Activated CD8-positive, alpha-beta memory T cell treated with anti-CD3 and anti-CD28 coated beads for 36 hours (primary cell): Measurements from ENCODE around the gene RHOBTB3. TPM values are rescaled to one million over a fixed set of nuclear protein-coding genes. Genes with fewer than 3 reads are reported as not detected.
"Not testable (repeated sequence)": the region's sequence is repeated elsewhere in the genome, so short reads cannot be mapped to it uniquely, and the experiment has no call there.

Source experiments
- CTCF ChIA-PET: fragments of 350-600 bp; sonication (Branson Sonifier 250); formaldehyde crosslinking; loops from one replicate; lab custom pipeline; 2021; ENCODE audit warnings: antibody characterized with exemption; lab: Charles Lee
- POLR2A ChIA-PET: fragments of 350-600 bp; sonication (Branson Sonifier 250); formaldehyde crosslinking; loops from one replicate; lab custom pipeline; 2021; ENCODE audit warnings: antibody characterized with exemption; lab: Charles Lee
- total RNA-seq, 2 experiments: library from RNA; stranded (reverse); gene quantifications; one replicate each; pipeline ENCODE4 v1.2.3, GENCODE V29; 2021

RHOBTB3 gene
- under 1 TPM; 0.40 to 0.67 TPM for total RNA-seq

GRCh38 chr5:95730730-95731570 lies at the start of gene RHOBTB3:
TSS of gene RHOBTB3 (plus strand) at chr5:95731336. CDS start at chr5:95731683, 347 bp downstream.
- POLR2A ChIA-PET = interaction anchor here (1.2 kb wide), 1 partner anchor 12 kb away, joined by 3 read pairs; no protein-coding TSS in a partner anchor
- CTCF ChIA-PET = interaction anchor here (0.8 kb wide), 1 partner anchor 701 kb away, joined by 3 read pairs; no protein-coding TSS in a partner anchor

- POLR2A ChIA-PET = no interaction called here
- CTCF ChIA-PET = no interaction called here
These were observed 48.2 kb upstream of the RHOBTB3 start, which contains the start of gene SPATA9 for GRCh38 chr5:95682891-95683290. TSS of gene SPATA9 (minus strand) at chr5:95682991. CDS start at chr5:95682854, 137 bp downstream.

- POLR2A ChIA-PET = no interaction called here
- CTCF ChIA-PET = no interaction called here
These were observed 46.8 kb upstream of the RHOBTB3 start for GRCh38 chr5:95684361-95684760.

- CTCF ChIA-PET = no interaction called here
- POLR2A ChIA-PET = no interaction called here
These were observed 44.5 kb upstream of the RHOBTB3 start for GRCh38 chr5:95686651-95687050.

- POLR2A ChIA-PET = no interaction called here
- CTCF ChIA-PET = no interaction called here
These were observed 41.5 kb upstream of the RHOBTB3 start for GRCh38 chr5:95689680-95690079.

- CTCF ChIA-PET = interaction anchor here (0.8 kb wide), 1 partner anchor 91 kb away, joined by 3 read pairs; no protein-coding TSS in a partner anchor
- POLR2A ChIA-PET = no interaction called here
These were observed 40.8 kb upstream of the RHOBTB3 start for GRCh38 chr5:95690333-95690732.

GRCh38 chr5:95697781-95698681 lies 33.1 kb upstream of the RHOBTB3 start:
- POLR2A ChIA-PET = no interaction called here
- CTCF ChIA-PET = interaction anchor here (0.5 to 1.6 kb wide), 4 partner anchors 34 to 133 kb away, joined by 3 read pairs; no protein-coding TSS in a partner anchor

GRCh38 chr5:95699337-95699736 lies 31.8 kb upstream of the RHOBTB3 start:
- ChIA-PET POLR2A (no interaction called here), CTCF (no interaction called here)

- ChIA-PET CTCF (no interaction called here), POLR2A (no interaction called here)
These were observed 30.1 kb upstream of the RHOBTB3 start for GRCh38 chr5:95701074-95701473.

- CTCF ChIA-PET = no interaction called here
- POLR2A ChIA-PET = no interaction called here
These were observed 27.0 kb upstream of the RHOBTB3 start for GRCh38 chr5:95704150-95704549.

GRCh38 chr5:95706196-95706595 lies 24.9 kb upstream of the RHOBTB3 start:
- POLR2A ChIA-PET, CTCF ChIA-PET: not testable (repeated sequence)

GRCh38 chr5:95707055-95707454 lies 24.1 kb upstream of the RHOBTB3 start:
- POLR2A ChIA-PET = no interaction called here
- CTCF ChIA-PET = no interaction called here

- POLR2A ChIA-PET, CTCF ChIA-PET: not testable (repeated sequence)
These were observed 23.5 kb upstream of the RHOBTB3 start for GRCh38 chr5:95707534-95708188.

GRCh38 chr5:95708876-95709275 lies 22.3 kb upstream of the RHOBTB3 start:
- ChIA-PET CTCF (interaction anchor here (0.9 kb wide), 1 partner anchor 72 kb away, joined by 3 read pairs; no protein-coding TSS in a partner anchor), POLR2A (no interaction called here)

- ChIA-PET POLR2A (no interaction called here), CTCF (no interaction called here)
These were observed 21.0 kb upstream of the RHOBTB3 start for GRCh38 chr5:95709967-95710650.

- POLR2A ChIA-PET, CTCF ChIA-PET: not testable (repeated sequence)
These were observed 20.3 kb upstream of the RHOBTB3 start for GRCh38 chr5:95710651-95711500.

GRCh38 chr5:95711501-95712346 lies 19.4 kb upstream of the RHOBTB3 start:
- CTCF ChIA-PET = no interaction called here
- POLR2A ChIA-PET = interaction anchor here (0.5 kb wide), 1 partner anchor 1135 kb away, joined by 3 read pairs; no protein-coding TSS in a partner anchor
